Transverse colon (tissue), 3 donors: ENCODE measurements around the gene DNAJC10.

Source experiments
- POLR2A ChIP-seq: fragments of 450-650 bp; IDR thresholded peaks from one replicate; pipeline ENCODE4 v1.6.1; 2016; ENCODE audit warnings: antibody characterized with exemption, mild to moderate bottlenecking, moderate library complexity
- POLR2AphosphoS5 ChIP-seq, 3 donors: sonication (generic); formaldehyde crosslinking; IDR thresholded peaks; one replicate each; pipeline ENCODE4 v1.6.1; 2016; ENCODE audit warnings: antibody characterized with exemption in 3 of 3

- no peak for TF ChIP-seq POLR2AphosphoS5 (IDR thresholded peaks at IDR 0.05)
- TF ChIP-seq POLR2A = no peak
These were observed 102.9 kb downstream of the DNAJC10 start for GRCh38 chr2:182818925-182819324.
